Left ventricle myocardium inferior (tissue), 1 donor: Measurements from ENCODE around the gene PTPRG. TPM values are rescaled to one million over a fixed set of nuclear protein-coding genes. Genes with fewer than 3 reads are reported as not detected.
A peak's percentile ranks its signal among the peaks of the same experiment; 100 is the strongest.

Source experiments
- DNase-seq: peaks from one replicate; pipeline ENCODE4 v3.0.0-alpha.2; 2020
- H3K27ac ChIP-seq: fragments of 200-600 bp; replicated peaks from 2 replicates; pipeline ENCODE4 v1.8.0; 2021
- H3K27me3 ChIP-seq: fragments of 200-600 bp; 2 replicates; pipeline ENCODE4 v1.8.0; 2021; ENCODE audit warnings: low read depth
- H3K36me3 ChIP-seq: fragments of 200-600 bp; 2 replicates; pipeline ENCODE4 v1.8.0; 2021
- H3K4me1 ChIP-seq: fragments of 200-600 bp; 2 replicates; pipeline ENCODE4 v1.8.0; 2021
- H3K4me3 ChIP-seq: fragments of 200-600 bp; 2 replicates; pipeline ENCODE4 v1.8.0; 2021; ENCODE audit warnings: mild to moderate bottlenecking, moderate library complexity
- H3K9me3 ChIP-seq: fragments of 200-600 bp; replicated peaks from 2 replicates; pipeline ENCODE4 v1.8.0; 2021
- intact Hi-C: fragments of 100-400 bp; cut with micrococcal nuclease; formaldehyde crosslinking; loops from one replicate; pipeline ENCODE4 v1.11.0; 2022
- total RNA-seq: library from RNA; stranded (reverse); fragmentation: NEBNext Ultra II Directional; extraction: Animal tissue kit (Norgen Biotek cat#: 25700); gene quantifications from one replicate; pipeline ENCODE4 v1.2.1, GENCODE V29; 2021
- TF ChIP-seq, protein P1 (sequence below): fragments of 200-600 bp; IDR thresholded peaks from 2 replicates; pipeline ENCODE4 v1.8.0; 2021; ENCODE audit warnings: antibody characterized with exemption, mild to moderate bottlenecking, borderline replicate concordance
- donor health status: DM: no; HTN: yes; CAD: no; lungs with severe emphysema.

Gene PTPRG
- total RNA-seq, 1 donor from 2014 or later = 29.6 TPM

- TF ChIP-seq, protein P1, sequence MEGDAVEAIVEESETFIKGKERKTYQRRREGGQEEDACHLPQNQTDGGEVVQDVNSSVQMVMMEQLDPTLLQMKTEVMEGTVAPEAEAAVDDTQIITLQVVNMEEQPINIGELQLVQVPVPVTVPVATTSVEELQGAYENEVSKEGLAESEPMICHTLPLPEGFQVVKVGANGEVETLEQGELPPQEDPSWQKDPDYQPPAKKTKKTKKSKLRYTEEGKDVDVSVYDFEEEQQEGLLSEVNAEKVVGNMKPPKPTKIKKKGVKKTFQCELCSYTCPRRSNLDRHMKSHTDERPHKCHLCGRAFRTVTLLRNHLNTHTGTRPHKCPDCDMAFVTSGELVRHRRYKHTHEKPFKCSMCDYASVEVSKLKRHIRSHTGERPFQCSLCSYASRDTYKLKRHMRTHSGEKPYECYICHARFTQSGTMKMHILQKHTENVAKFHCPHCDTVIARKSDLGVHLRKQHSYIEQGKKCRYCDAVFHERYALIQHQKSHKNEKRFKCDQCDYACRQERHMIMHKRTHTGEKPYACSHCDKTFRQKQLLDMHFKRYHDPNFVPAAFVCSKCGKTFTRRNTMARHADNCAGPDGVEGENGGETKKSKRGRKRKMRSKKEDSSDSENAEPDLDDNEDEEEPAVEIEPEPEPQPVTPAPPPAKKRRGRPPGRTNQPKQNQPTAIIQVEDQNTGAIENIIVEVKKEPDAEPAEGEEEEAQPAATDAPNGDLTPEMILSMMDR = no peak
- H3K4me1 ChIP-seq = peaks cover 55% of the 10 kb centered on the region
- no peaks in the 10 kb centered on the region for H3K27me3 ChIP-seq
- H3K9me3 ChIP-seq = no peaks in the 10 kb centered on the region
- no peak overlapping the region for H3K27ac ChIP-seq
- no peak for DNase-seq
- H3K36me3 ChIP-seq = no peaks in the 10 kb centered on the region
- intact Hi-C loops = no loop called here
- H3K4me3 ChIP-seq = no peak overlapping the region
These were observed 621.7 kb downstream of the PTPRG start for GRCh38 chr3:62183087-62183486.

- Histone ChIP-seq H3K27me3 (no peaks in the 10 kb centered on the region), H3K9me3 (no peaks in the 10 kb centered on the region), H3K36me3 (no peaks in the 10 kb centered on the region), H3K4me1 (peaks cover 60% of the 10 kb centered on the region), H3K27ac (peak overlapping the region; percentile 18), H3K4me3 (no peak overlapping the region)
- TF ChIP-seq, protein P1 = no peak
- no peak for DNase-seq
- intact Hi-C loops = no loop called here
These were observed 622.6 kb downstream of the PTPRG start for GRCh38 chr3:62183969-62184368.

GRCh38 chr3:62184559-62184958 lies 623.2 kb downstream of the PTPRG start:
- no peak for DNase-seq
- H3K27ac ChIP-seq = peak overlapping the region; percentile 18
- intact Hi-C loops = no loop called here

GRCh38 chr3:62187022-62187431 lies 625.7 kb downstream of the PTPRG start:
- TF ChIP-seq, protein P1 = peak; percentile 66
- DNase-seq = no peak
- Histone ChIP-seq H3K27ac (peak overlapping the region; percentile 63), H3K27me3 (no peaks in the 10 kb centered on the region), H3K4me1 (peaks cover 39% of the 10 kb centered on the region), H3K36me3 (peaks cover 8% of the 10 kb centered on the region), H3K4me3 (no peak overlapping the region), H3K9me3 (no peaks in the 10 kb centered on the region)
- intact Hi-C loops = loop anchor here (5.0 kb wide), 3 partner anchors 260 to 625 kb away; partner anchors contain the start of gene PTPRG

More at GRCh38 chr3:62184559-62184958, 623.2 kb downstream of the PTPRG start:
- no peaks in the 10 kb centered on the region for H3K27me3 ChIP-seq
- no peaks in the 10 kb centered on the region for H3K9me3 ChIP-seq
- no peaks in the 10 kb centered on the region for H3K36me3 ChIP-seq
- H3K4me1 ChIP-seq = peaks cover 58% of the 10 kb centered on the region
- H3K4me3 ChIP-seq = no peak overlapping the region
- TF ChIP-seq, protein P1 = no peak

DNA sequence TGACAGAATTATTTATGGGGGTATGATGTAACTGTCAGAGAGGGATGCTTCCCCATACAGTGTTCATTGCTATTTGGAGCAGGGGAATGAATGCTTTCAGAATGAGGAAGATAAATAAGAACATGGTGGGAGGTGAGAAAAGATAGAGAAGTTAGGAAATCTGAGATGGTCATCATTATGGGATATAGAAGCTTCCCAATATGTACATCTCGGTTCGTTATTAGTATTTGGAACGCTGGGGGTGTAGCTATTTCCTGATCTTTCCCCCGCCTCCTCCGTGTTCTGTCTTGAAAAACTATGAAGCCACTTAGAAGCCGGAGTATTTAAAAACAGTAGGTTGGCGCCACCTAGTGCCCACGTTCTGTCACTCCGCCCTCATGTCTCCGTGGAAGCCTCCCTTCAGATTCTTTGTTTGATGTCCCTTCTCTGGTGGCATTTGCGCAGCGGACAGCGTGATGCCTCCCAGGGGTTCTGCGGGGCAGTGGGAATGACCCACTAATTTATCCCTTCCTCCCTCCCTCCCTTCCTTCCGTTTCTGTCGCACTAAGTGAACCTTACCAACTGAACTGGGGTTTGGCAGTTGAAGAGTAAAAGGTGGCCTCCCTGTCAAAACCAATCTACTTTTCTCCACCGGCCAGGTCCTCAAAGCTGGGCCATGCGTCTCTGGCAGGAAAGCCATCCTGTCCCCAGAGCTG lies 627.5 kb downstream of the PTPRG start:
- TF ChIP-seq, protein P1 = peak; percentile 91

More for the DNA sequence above, 627.5 kb downstream of the PTPRG start:
- Histone ChIP-seq H3K27me3 (no peaks in the 10 kb centered on the region), H3K9me3 (no peaks in the 10 kb centered on the region), H3K4me3 (no peak overlapping the region), H3K36me3 (peaks cover 23% of the 10 kb centered on the region), H3K4me1 (peaks cover 37% of the 10 kb centered on the region), H3K27ac (no peak overlapping the region)
- intact Hi-C loops = loop anchor here (5.0 kb wide), 3 partner anchors 262 to 627 kb away; partner anchors contain the start of gene PTPRG
- DNase-seq = peak; percentile 77
